Ishikawa (cell line): ENCODE data around the gene C15orf39.

Experiments
- EGR1 ChIP-seq: IDR thresholded peaks from 2 replicates; pipeline ENCODE4 v1.6.1; 2012
- EP300 ChIP-seq: IDR thresholded peaks from 2 replicates; pipeline ENCODE4 v1.6.1; 2012; ENCODE audit warnings: borderline replicate concordance
- NFIC ChIP-seq: IDR thresholded peaks from 2 replicates; pipeline ENCODE4 v1.6.1; 2012
- TAF1 ChIP-seq: IDR thresholded peaks from 2 replicates; pipeline ENCODE4 v1.6.1; 2012; ENCODE audit warnings: low read depth, mild to moderate bottlenecking

DNA sequence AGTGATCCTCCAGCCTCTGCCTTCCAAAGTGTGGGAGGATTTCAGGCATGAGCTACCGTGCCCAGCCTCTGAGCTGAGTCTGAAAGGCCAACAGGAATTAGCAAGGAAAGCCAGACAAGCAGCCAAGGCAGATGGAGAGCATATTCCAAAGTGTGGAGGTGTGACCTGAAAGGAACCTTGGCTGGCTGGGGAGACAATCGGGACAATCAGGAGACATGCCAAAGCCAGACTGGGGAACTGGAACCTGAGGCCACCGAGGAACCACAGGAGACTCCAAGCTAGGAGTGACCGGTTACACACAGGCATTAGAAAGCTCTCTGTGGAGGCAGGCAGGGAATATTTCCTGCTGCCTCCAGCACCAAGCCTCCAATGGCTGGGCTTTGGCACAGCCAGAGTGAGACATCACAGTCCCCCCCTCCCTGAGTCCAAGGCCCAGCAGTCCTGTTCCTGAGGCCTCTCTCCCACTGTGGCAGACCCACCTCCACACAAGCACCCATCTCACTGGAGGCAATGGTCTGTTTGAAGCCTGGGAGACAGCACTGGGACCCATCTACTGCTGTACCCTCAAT is 4.5 kb upstream of the C15orf39 start:
- TF ChIP-seq NFIC: no peak
- no peak for TF ChIP-seq EP300
- TF ChIP-seq EGR1: no peak
- no peak for TF ChIP-seq TAF1
